PC-9 (cell line): ENCODE measurements around the gene PARP15.

Experiments used
- EZH2 ChIP-seq: fragments of 200-600 bp; sonication (generic); IDR thresholded peaks from 2 replicates; pipeline ENCODE4 v1.8.0; 2017; ENCODE audit warnings: antibody characterized with exemption, low read depth
- TF ChIP-seq, protein P1 (sequence below): fragments of 200-600 bp; sonication (generic); conservative IDR thresholded peaks from 2 replicates; pipeline ENCODE4 v1.6.1; 2017; ENCODE audit warnings: mixed run types, antibody characterized with exemption, mild to moderate bottlenecking, moderate library complexity

DNA sequence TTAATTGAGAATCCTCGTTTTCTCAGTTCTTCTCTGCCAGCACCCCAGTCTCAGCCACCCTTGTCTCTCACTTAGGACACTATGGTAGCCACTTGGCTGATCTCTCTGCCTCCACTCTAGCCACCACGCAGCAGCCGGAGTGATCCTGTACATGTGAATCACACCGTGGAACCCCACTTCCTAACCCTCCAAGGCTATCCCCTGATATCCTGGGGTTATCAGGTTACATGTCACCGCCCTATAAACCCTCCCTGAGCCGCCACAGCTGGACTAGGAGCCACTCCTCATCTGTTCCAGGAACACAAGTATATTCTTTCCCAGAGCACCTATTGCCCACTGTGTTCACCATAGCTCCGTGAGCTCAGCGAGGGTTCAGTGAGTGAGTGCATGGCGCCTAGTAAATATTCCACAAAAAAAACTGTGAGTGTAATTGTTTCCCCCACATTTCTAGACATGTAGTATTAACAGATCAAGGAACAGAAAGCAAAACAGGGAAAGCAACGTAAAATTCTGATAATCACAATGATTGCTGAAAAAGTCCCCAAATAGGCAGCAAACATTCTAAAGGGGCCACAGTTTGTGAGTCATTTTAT, 102.5 kb downstream of the PARP15 start:
- TF ChIP-seq, protein P1, sequence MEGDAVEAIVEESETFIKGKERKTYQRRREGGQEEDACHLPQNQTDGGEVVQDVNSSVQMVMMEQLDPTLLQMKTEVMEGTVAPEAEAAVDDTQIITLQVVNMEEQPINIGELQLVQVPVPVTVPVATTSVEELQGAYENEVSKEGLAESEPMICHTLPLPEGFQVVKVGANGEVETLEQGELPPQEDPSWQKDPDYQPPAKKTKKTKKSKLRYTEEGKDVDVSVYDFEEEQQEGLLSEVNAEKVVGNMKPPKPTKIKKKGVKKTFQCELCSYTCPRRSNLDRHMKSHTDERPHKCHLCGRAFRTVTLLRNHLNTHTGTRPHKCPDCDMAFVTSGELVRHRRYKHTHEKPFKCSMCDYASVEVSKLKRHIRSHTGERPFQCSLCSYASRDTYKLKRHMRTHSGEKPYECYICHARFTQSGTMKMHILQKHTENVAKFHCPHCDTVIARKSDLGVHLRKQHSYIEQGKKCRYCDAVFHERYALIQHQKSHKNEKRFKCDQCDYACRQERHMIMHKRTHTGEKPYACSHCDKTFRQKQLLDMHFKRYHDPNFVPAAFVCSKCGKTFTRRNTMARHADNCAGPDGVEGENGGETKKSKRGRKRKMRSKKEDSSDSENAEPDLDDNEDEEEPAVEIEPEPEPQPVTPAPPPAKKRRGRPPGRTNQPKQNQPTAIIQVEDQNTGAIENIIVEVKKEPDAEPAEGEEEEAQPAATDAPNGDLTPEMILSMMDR = no peak
- no peak for TF ChIP-seq EZH2
